Hematopoietic multipotent progenitor cell treated with erythropoietin and hydrocortisone succinate and interleukin-3 and kit ligand, for 4 days (in vitro differentiated cells): ENCODE measurements around the gene OTX2.

Experiments used
- DNase-seq: peaks from one replicate; pipeline ENCODE4 v3.0.0-alpha.2; 2015

Gene OTX2

GRCh38 chr14:56810147-56810719 is at the start of gene OTX2:
Gene OTX2 (minus strand): TSS chr14:56810479. CDS start chr14:56805456, 5,023 bp downstream.
- no peak for DNase-seq

GRCh38 chr14:56858422-56858821 is 48.1 kb upstream of the OTX2 start:
- DNase-seq = peak; percentile 1

- DNase-seq = no peak
Observed at GRCh38 chr14:56857216-56857615, 46.9 kb upstream of the OTX2 start.

- no peak for DNase-seq
Observed at GRCh38 chr14:56855891-56856461, 45.7 kb upstream of the OTX2 start.

GRCh38 chr14:56854325-56854724 is 44.0 kb upstream of the OTX2 start:
- DNase-seq = no peak

- no peak for DNase-seq
Observed at GRCh38 chr14:56846970-56847930, 37.0 kb upstream of the OTX2 start.

GRCh38 chr14:56844406-56845002 is 34.2 kb upstream of the OTX2 start:
- DNase-seq = peak; percentile 0

- no peak for DNase-seq
Observed at GRCh38 chr14:56841611-56842010, 31.3 kb upstream of the OTX2 start.

- no peak for DNase-seq
Observed at GRCh38 chr14:56840221-56840620, 29.9 kb upstream of the OTX2 start.

GRCh38 chr14:56829151-56829550 is 18.9 kb upstream of the OTX2 start:
- no peak for DNase-seq

- DNase-seq = no peak
Observed at GRCh38 chr14:56826214-56826613, 15.9 kb upstream of the OTX2 start.

GRCh38 chr14:56821805-56822610 is 11.7 kb upstream of the OTX2 start:
- DNase-seq = no peak

- no peak for DNase-seq
Observed at GRCh38 chr14:56821177-56821576, 10.9 kb upstream of the OTX2 start.

- DNase-seq = no peak
Observed at GRCh38 chr14:56817396-56817921, 7.2 kb upstream of the OTX2 start.

GRCh38 chr14:56816574-56817391 is 6.5 kb upstream of the OTX2 start:
- no peak for DNase-seq

- no peak for DNase-seq
Observed at GRCh38 chr14:56815745-56816144, 5.5 kb upstream of the OTX2 start.

GRCh38 chr14:56814969-56815700 is 4.9 kb upstream of the OTX2 start:
- DNase-seq = no peak

- DNase-seq = no peak
Observed at GRCh38 chr14:56814519-56814959, 4.3 kb upstream of the OTX2 start.

GRCh38 chr14:56813143-56813551 is 2.9 kb upstream of the OTX2 start:
- DNase-seq = no peak

- no peak for DNase-seq
Observed at GRCh38 chr14:56812364-56813141, 2.3 kb upstream of the OTX2 start.
